Gastroesophageal sphincter (tissue), 3 donors: ENCODE measurements around the gene SUSD3.

ENCODE experiments used
- CTCF ChIP-seq, 4 experiments: fragments of 200-600 bp in 2 of 4; fragments of 450-650 bp in 2 of 4; sonication (generic) in 1 of 4; IDR thresholded peaks; one replicate each; pipeline ENCODE4 v1.5.1; 2017 to 2019; ENCODE audit warnings: antibody characterized with exemption in 4 of 4, mild to moderate bottlenecking in 2 of 4, moderate library complexity in 2 of 4
- EP300 ChIP-seq: sonication (generic); formaldehyde crosslinking; IDR thresholded peaks from one replicate; pipeline ENCODE4 v1.6.1; 2017; ENCODE audit warnings: antibody characterized with exemption, mild to moderate bottlenecking

DNA sequence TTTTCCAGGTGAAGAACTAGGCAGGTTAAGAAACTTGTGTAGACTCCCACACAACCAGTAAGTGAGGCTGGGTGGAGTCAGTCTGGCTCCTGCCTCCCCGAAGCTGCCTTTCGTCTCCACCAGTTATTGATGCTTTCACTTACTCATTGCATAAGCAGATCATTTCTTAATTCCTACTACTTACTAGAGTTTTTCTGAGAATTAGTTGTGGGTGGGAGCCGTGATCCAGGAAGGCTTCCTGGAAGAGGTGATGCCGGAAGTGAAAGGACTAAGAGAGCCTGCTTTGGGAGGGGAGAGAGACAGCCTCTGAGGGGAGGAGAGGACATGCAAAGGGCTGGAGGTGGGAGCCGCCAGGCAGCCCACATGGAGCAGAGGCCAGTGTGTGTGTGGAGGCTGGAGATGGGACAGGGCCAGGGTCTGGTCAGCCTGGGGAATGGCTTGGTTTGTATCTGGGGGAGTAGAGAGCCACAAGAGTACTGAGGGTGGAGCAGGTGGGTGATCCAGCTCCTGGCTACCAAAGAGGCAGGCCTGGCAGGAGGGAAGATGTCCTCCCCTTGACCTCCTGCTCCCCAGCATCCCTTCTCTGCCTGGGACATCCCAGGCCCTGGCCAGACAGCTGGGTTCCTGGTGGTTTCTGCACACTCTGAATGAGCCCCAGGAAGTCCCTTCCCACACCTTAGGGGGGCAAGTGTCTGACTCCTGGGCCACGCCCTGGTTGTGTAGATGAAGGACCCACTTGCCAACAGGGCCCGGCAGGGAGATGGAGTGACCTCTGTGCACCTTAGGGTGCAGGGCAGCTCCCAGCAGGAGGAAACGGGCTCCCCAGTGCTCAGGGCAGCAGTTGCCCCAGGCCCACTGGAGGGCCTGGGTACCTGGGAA, 25.3 kb downstream of the SUSD3 start:
- TF ChIP-seq CTCF (IDR thresholded peaks at IDR 0.05) (no peak), EP300 (no peak)
